Neural progenitor cell (in vitro differentiated cells): ENCODE measurements around the gene OLFM3. TPM values are rescaled to one million over a fixed set of nuclear protein-coding genes. Genes with fewer than 3 reads are reported as not detected.

Experiments
- DNase-seq: peaks from one replicate; pipeline ENCODE4 v3.0.0-alpha.2; 2016; ENCODE audit warnings: low spot score
- H2AFZ ChIP-seq: fragments of 200-600 bp; sonication (generic); replicated peaks from 2 replicates; pipeline ENCODE4 v1.6.1; 2016; ENCODE audit warnings: antibody characterized with exemption
- H3F3A ChIP-seq: fragments of 200-600 bp; sonication (generic); 2 replicates; pipeline ENCODE4 v1.6.1; 2016; ENCODE audit warnings: antibody characterized with exemption, low read depth
- H3K27ac ChIP-seq: fragments of 200-600 bp; sonication (generic); 2 replicates; pipeline ENCODE4 v1.5.1; 2016; ENCODE audit warnings: mild to moderate bottlenecking
- H3K27me3 ChIP-seq: fragments of 200-600 bp; sonication (generic); 2 replicates; pipeline ENCODE4 v1.6.1; 2016; ENCODE audit warnings: mild to moderate bottlenecking, moderate library complexity
- H3K36me3 ChIP-seq: fragments of 200-600 bp; sonication (generic); 2 replicates; pipeline ENCODE4 v1.5.1; 2016
- H3K4me1 ChIP-seq: fragments of 200-600 bp; sonication (generic); 2 replicates; pipeline ENCODE4 v1.6.1; 2016; ENCODE audit warnings: mixed run types
- H3K4me2 ChIP-seq: fragments of 200-600 bp; sonication (generic); 2 replicates; pipeline ENCODE4 v1.6.1; 2016
- H3K4me3 ChIP-seq: fragments of 200-600 bp; sonication (generic); 2 replicates; pipeline ENCODE4 v1.5.1; 2016
- H3K79me2 ChIP-seq: fragments of 200-600 bp; sonication (generic); 2 replicates; pipeline ENCODE4 v1.6.1; 2016; ENCODE audit warnings: low read depth
- H3K9ac ChIP-seq: fragments of 200-600 bp; sonication (generic); 2 replicates; pipeline ENCODE4 v1.6.1; 2016
- H3K9me3 ChIP-seq: fragments of 200-600 bp; sonication (generic); 2 replicates; pipeline ENCODE4 v1.5.1; 2016; ENCODE audit warnings: low read depth
- H4K20me1 ChIP-seq: fragments of 200-600 bp; sonication (generic); 2 replicates; pipeline ENCODE4 v1.6.1; 2016; ENCODE audit warnings: low read depth
- H3K27ac Mint-ChIP-seq: 3 replicates; pipeline ENCODE4 v1.8.0; 2021; ENCODE audit warnings: mixed read lengths
- H3K27me3 Mint-ChIP-seq: 2 replicates; pipeline ENCODE4 v1.8.0; 2022; ENCODE audit warnings: low read depth, mild to moderate bottlenecking, inconsistent platforms, moderate library complexity, mixed read lengths; ENCODE audit not compliant: insufficient read depth
- H3K36me3 Mint-ChIP-seq: 3 replicates; pipeline ENCODE4 v1.8.0; 2021; ENCODE audit warnings: mixed read lengths
- H3K4me1 Mint-ChIP-seq: 3 replicates; pipeline ENCODE4 v1.8.0; 2021; ENCODE audit warnings: mixed read lengths
- H3K4me3 Mint-ChIP-seq: 3 replicates; pipeline ENCODE4 v1.8.0; 2021; ENCODE audit warnings: mild to moderate bottlenecking, moderate library complexity, mixed read lengths
- H3K9me3 Mint-ChIP-seq: 3 replicates; pipeline ENCODE4 v1.8.0; 2020; ENCODE audit warnings: mixed read lengths
- EZH2 ChIP-seq: fragments of 200-600 bp; sonication (generic); IDR thresholded peaks from 2 replicates; pipeline ENCODE4 v1.6.1; 2017; ENCODE audit warnings: antibody characterized with exemption, mild to moderate bottlenecking, moderate library complexity
- EZH2phosphoT487 ChIP-seq: fragments of 200-600 bp; sonication (generic); IDR thresholded peaks from 2 replicates; pipeline ENCODE4 v1.6.1; 2017; ENCODE audit warnings: antibody characterized with exemption
- total RNA-seq: library from RNA; depleted of rRNA; stranded (reverse); fragments of >200 nt; gene quantifications from 2 replicates; pipeline ENCODE4 v1.2.3, GENCODE V29; 2015; ENCODE audit warnings: low replicate concordance
- TF ChIP-seq, protein P1 (sequence below): fragments of 200-600 bp; sonication (generic); IDR thresholded peaks from 2 replicates; pipeline ENCODE4 v1.5.1; 2017; ENCODE audit warnings: antibody characterized with exemption, mild to moderate bottlenecking

The OLFM3 gene
- total RNA-seq, 1 donor from 2014 or later, result 4.4 TPM

DNA sequence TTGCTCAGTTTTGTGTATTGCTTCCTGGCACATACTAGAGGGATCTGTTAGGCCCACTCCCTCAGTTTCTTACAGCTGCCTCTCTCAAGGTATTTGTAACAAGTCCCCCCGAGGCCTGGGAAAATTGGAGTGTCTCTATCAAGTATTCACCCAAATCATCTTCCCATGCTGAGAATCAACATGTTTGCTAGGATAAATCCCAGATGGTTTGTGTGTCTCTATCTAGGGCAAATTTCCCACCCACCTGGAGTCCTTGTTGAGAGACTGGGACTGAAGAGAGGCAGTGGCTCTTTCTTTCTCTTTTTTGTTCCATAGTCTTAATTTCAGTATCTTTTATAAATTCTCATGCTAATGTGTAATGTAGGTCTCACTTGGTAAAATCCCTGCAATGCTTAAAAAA lies 58.0 kb downstream of the OLFM3 start:
- Mint-ChIP-seq H3K4me1 (no peaks in the 10 kb centered on the region), H3K27me3 (no peaks in the 10 kb centered on the region), H3K36me3 (no peaks in the 10 kb centered on the region), H3K4me3 (no peak overlapping the region), H3K9me3 (no peaks in the 10 kb centered on the region), H3K27ac (no peak overlapping the region)
- Histone ChIP-seq H4K20me1 (no peaks in the 10 kb centered on the region), H3K9ac (no peak overlapping the region), H3K79me2 (no peaks in the 10 kb centered on the region), H3K36me3 (no peaks in the 10 kb centered on the region), H3K27me3 (no peaks in the 10 kb centered on the region), H3K4me3 (no peak overlapping the region), H3K27ac (no peak overlapping the region), H3F3A (no peaks in the 10 kb centered on the region), H2AFZ (no peak overlapping the region), H3K4me2 (no peak overlapping the region), H3K4me1 (no peaks in the 10 kb centered on the region), H3K9me3 (no peaks in the 10 kb centered on the region)
- DNase-seq, result no peak
- TF ChIP-seq EZH2phosphoT487 (no peak), EZH2 (no peak)
- TF ChIP-seq, protein P1, sequence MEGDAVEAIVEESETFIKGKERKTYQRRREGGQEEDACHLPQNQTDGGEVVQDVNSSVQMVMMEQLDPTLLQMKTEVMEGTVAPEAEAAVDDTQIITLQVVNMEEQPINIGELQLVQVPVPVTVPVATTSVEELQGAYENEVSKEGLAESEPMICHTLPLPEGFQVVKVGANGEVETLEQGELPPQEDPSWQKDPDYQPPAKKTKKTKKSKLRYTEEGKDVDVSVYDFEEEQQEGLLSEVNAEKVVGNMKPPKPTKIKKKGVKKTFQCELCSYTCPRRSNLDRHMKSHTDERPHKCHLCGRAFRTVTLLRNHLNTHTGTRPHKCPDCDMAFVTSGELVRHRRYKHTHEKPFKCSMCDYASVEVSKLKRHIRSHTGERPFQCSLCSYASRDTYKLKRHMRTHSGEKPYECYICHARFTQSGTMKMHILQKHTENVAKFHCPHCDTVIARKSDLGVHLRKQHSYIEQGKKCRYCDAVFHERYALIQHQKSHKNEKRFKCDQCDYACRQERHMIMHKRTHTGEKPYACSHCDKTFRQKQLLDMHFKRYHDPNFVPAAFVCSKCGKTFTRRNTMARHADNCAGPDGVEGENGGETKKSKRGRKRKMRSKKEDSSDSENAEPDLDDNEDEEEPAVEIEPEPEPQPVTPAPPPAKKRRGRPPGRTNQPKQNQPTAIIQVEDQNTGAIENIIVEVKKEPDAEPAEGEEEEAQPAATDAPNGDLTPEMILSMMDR, result no peak

DNA sequence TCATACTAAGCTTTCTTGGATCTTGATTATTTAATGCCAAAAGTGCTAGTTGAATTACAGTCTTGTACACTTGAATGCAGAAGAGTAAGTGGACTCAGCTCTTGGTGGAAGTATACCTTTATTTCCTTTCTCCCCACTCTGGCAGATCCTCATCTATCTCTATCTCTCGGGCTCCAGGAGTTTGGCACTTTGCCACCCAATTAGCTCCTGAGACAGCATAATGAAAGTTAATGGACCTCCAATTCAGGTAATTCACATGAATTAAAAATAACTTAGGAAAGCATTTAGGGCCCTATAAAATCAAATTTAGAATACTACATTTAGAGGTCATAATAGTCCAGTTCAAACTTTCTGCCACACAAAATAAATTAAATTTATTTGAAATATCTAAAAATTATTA lies 67.4 kb downstream of the OLFM3 start:
- Histone ChIP-seq H3F3A (no peaks in the 10 kb centered on the region), H3K9me3 (no peaks in the 10 kb centered on the region), H3K4me2 (no peak overlapping the region), H3K4me3 (no peak overlapping the region), H2AFZ (no peak overlapping the region), H3K9ac (no peak overlapping the region), H3K27me3 (no peaks in the 10 kb centered on the region), H4K20me1 (no peaks in the 10 kb centered on the region), H3K4me1 (peaks cover 41% of the 10 kb centered on the region), H3K79me2 (no peaks in the 10 kb centered on the region), H3K27ac (no peak overlapping the region), H3K36me3 (no peaks in the 10 kb centered on the region)
- Mint-ChIP-seq H3K27ac (no peak overlapping the region), H3K4me3 (no peak overlapping the region), H3K36me3 (peaks cover 2% of the 10 kb centered on the region), H3K4me1 (peaks cover 36% of the 10 kb centered on the region), H3K9me3 (peaks cover 6% of the 10 kb centered on the region), H3K27me3 (peaks cover 2% of the 10 kb centered on the region)
- DNase-seq, result no peak
- TF ChIP-seq EZH2phosphoT487, result no peak
- TF ChIP-seq EZH2, result no peak
- TF ChIP-seq, protein P1, result no peak

DNA sequence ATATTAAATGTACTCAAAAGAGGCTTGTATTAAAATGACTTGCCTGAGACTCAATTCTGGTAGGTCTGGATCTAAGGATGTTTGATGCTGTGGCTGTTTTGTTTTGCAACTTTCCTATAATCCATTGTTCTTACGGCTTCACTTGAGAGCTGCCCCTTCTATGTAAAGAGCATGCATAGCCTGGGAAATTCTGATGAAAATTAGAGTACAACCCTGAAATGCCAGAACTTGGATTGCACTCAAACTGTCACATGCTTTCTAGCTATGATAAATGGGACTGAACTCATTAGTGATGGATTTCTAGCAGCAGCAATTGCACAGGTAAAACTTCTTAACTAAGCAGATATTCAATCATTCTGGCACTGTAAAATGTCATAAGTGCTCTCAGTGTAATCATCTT lies 67.9 kb downstream of the OLFM3 start:
- H3K9me3 ChIP-seq, result no peaks in the 10 kb centered on the region
- no peaks in the 10 kb centered on the region for H3K36me3 ChIP-seq
- no peaks in the 10 kb centered on the region for H4K20me1 ChIP-seq
- no peaks in the 10 kb centered on the region for H3K79me2 ChIP-seq
- peaks cover 36% of the 10 kb centered on the region for H3K4me1 Mint-ChIP-seq
- H3F3A ChIP-seq, result no peaks in the 10 kb centered on the region
- peaks cover 41% of the 10 kb centered on the region for H3K4me1 ChIP-seq
- no peak overlapping the region for H3K27ac Mint-ChIP-seq
- H3K4me3 ChIP-seq, result no peak overlapping the region
- TF ChIP-seq, protein P1, result no peak
- no peak for TF ChIP-seq EZH2
- TF ChIP-seq EZH2phosphoT487, result no peak
- H3K9ac ChIP-seq, result no peak overlapping the region
- DNase-seq, result no peak
- H3K27me3 Mint-ChIP-seq, result peaks cover 2% of the 10 kb centered on the region
- no peaks in the 10 kb centered on the region for H3K27me3 ChIP-seq
- H3K36me3 Mint-ChIP-seq, result peaks cover 2% of the 10 kb centered on the region
- H3K9me3 Mint-ChIP-seq, result peaks cover 6% of the 10 kb centered on the region
- no peak overlapping the region for H2AFZ ChIP-seq
- no peak overlapping the region for H3K27ac ChIP-seq
- H3K4me2 ChIP-seq, result no peak overlapping the region
- no peak overlapping the region for H3K4me3 Mint-ChIP-seq
